H1 (cell line): ENCODE data around the gene DEDD. TPM values are rescaled to one million over a fixed set of nuclear protein-coding genes. Genes with fewer than 3 reads are reported as not detected.

Experiments used
- CTCF ChIA-PET: fragments of 300-600 bp; sonication (Branson Sonifier 250); formaldehyde crosslinking; loops from one replicate; lab custom pipeline; 2021; ENCODE audit not compliant: partially characterized antibody; lab: Charles Lee
- POLR2A ChIA-PET: fragments of 300-600 bp; sonication (Branson Sonifier 250); formaldehyde crosslinking; loops from one replicate; lab custom pipeline; 2021; ENCODE audit warnings: inconsistent platforms; ENCODE audit not compliant: partially characterized antibody; lab: Charles Lee
- DNase-seq, 2 experiments: peaks; one replicate each; pipeline versions ENCODE4 v3.0.0 to v3.0.0-alpha.2; 2010 to 2022; ENCODE audit warnings: low spot score in 2 of 2, low read depth in 1 of 2, mixed read lengths in 1 of 2
- FAIRE-seq: peaks from 2 replicates; lab custom pipeline; 2011; peaks lifted over from hg19 to GRCh38; lab: Jason Lieb, UNC
- H2AFZ ChIP-seq: 2 replicates; pipeline ENCODE4 v1.8.1; 2012; ENCODE audit warnings: low read length, inconsistent platforms
- H2AK5ac ChIP-seq: 2 replicates; pipeline ENCODE4 v1.6.1; 2013; ENCODE audit warnings: low read depth, low read length
- H2BK120ac ChIP-seq: replicated peaks from 2 replicates; pipeline ENCODE3; 2013; ENCODE audit warnings: low read depth, low read length, inconsistent platforms
- H2BK12ac ChIP-seq: 2 replicates; pipeline ENCODE4 v1.6.1; 2013; ENCODE audit warnings: low read depth, low read length
- H2BK15ac ChIP-seq: 2 replicates; pipeline ENCODE4 v1.6.1; 2013; ENCODE audit warnings: low read length
- H2BK20ac ChIP-seq: 2 replicates; pipeline ENCODE4 v1.6.1; 2013; ENCODE audit warnings: low read length
- H2BK5ac ChIP-seq: 2 replicates; pipeline ENCODE4 v1.6.1; 2013; ENCODE audit warnings: low read depth, low read length
- H3K14ac ChIP-seq: 2 replicates; pipeline ENCODE4 v1.6.1; 2013; ENCODE audit warnings: inconsistent platforms; ENCODE audit not compliant: insufficient read length
- H3K18ac ChIP-seq: 2 replicates; pipeline ENCODE4 v1.6.1; 2013; ENCODE audit warnings: low read length; ENCODE audit errors: extremely low read depth
- H3K23ac ChIP-seq: 2 replicates; pipeline ENCODE4 v1.6.1; 2013; ENCODE audit warnings: inconsistent platforms; ENCODE audit not compliant: insufficient read length
- H3K23me2 ChIP-seq: 2 replicates; pipeline ENCODE4 v1.6.1; 2013; ENCODE audit warnings: low read depth, low read length
- H3K27ac ChIP-seq: 2 replicates; pipeline ENCODE4 v1.6.1; 2011; ENCODE audit warnings: low read depth, low read length, inconsistent platforms
- H3K27me3 ChIP-seq, 4 experiments: replicated peaks in 1 of 4; 1 replicate in 1 of 4; 2 replicates in 3 of 4; pipeline versions ENCODE4 v1.6.1 to v1.8.1; 2011 to 2013; ENCODE audit warnings: low read length in 3 of 4, mild to moderate bottlenecking in 3 of 4, inconsistent platforms in 2 of 4, mixed read lengths in 2 of 4, moderate library complexity in 1 of 4; ENCODE audit not compliant: control insufficient read depth in 3 of 4, insufficient read depth in 3 of 4; ENCODE audit errors: extremely low read depth in 1 of 4
- H3K36me3 ChIP-seq, 4 experiments: 2 replicates each; pipeline versions ENCODE4 v1.6.1 to v1.8.1; 2011 to 2013; ENCODE audit warnings: mild to moderate bottlenecking in 4 of 4, low read length in 3 of 4, moderate library complexity in 2 of 4, control low read depth in 1 of 4, inconsistent platforms in 1 of 4; ENCODE audit not compliant: insufficient read depth in 4 of 4, control insufficient read depth in 2 of 4
- H3K4ac ChIP-seq: replicated peaks from 2 replicates; pipeline ENCODE3; 2013; ENCODE audit warnings: low read length, low read depth, mixed read lengths, inconsistent platforms; ENCODE audit not compliant: insufficient read length
- H3K4me1 ChIP-seq, 4 experiments: replicated peaks in 1 of 4; 1 replicate in 1 of 4; 2 replicates in 3 of 4; pipeline versions ENCODE4 v1.6.1 to v1.8.1; 2011 to 2013; ENCODE audit warnings: low read length in 3 of 4, inconsistent platforms in 2 of 4, mixed read lengths in 1 of 4; ENCODE audit not compliant: insufficient read depth in 4 of 4, control insufficient read depth in 3 of 4
- H3K4me2 ChIP-seq, 2 experiments: 2 replicates each; pipeline versions ENCODE4 v1.6.1 to v1.8.1; 2011 to 2013; ENCODE audit warnings: low read depth in 2 of 2, low read length in 2 of 2, control low read depth in 1 of 2, inconsistent platforms in 1 of 2, mild to moderate bottlenecking in 1 of 2; ENCODE audit not compliant: insufficient read depth in 1 of 2
- H3K4me3 ChIP-seq, 4 experiments: fragments of 200-600, 300-600 bp in 1 of 4; sonication (generic), shearing (Covaris generic), sonication (Bioruptor Twin) in 1 of 4; 2 replicates each; pipeline versions ENCODE4 v1.5.1 to v1.8.1; 2011 to 2016; ENCODE audit warnings: low read length in 4 of 4, low read depth in 3 of 4, control low read depth in 2 of 4, inconsistent platforms in 2 of 4, mild to moderate bottlenecking in 2 of 4, mixed read lengths in 1 of 4, moderate library complexity in 1 of 4; ENCODE audit not compliant: insufficient read depth in 2 of 4; ENCODE audit errors: extremely low read depth in 1 of 4
- H3K56ac ChIP-seq: replicated peaks from 2 replicates; pipeline ENCODE3; 2013; ENCODE audit warnings: low read depth, mild to moderate bottlenecking, mixed read lengths, low read length, inconsistent platforms; ENCODE audit not compliant: insufficient read length
- H3K79me1 ChIP-seq: 2 replicates; pipeline ENCODE4 v1.6.1; 2013; ENCODE audit warnings: low read depth, low read length, control low read depth
- H3K79me2 ChIP-seq, 2 experiments: 2 replicates each; pipeline versions ENCODE4 v1.6.1 to v1.8.1; 2012 to 2013; ENCODE audit warnings: low read length in 2 of 2, mild to moderate bottlenecking in 2 of 2, inconsistent platforms in 1 of 2; ENCODE audit not compliant: insufficient read depth in 2 of 2, control insufficient read depth in 1 of 2
- H3K9ac ChIP-seq, 4 experiments: replicated peaks in 1 of 4; 1 replicate in 1 of 4; 2 replicates in 3 of 4; pipeline versions ENCODE4 v1.6.1 to v1.8.1; 2011 to 2013; ENCODE audit warnings: low read depth in 3 of 4, low read length in 3 of 4, control low read depth in 2 of 4, mild to moderate bottlenecking in 2 of 4, moderate library complexity in 2 of 4, inconsistent platforms in 1 of 4; ENCODE audit errors: extremely low read depth in 1 of 4
- H3K9me3 ChIP-seq, 2 experiments: 2 replicates each; pipeline versions ENCODE4 v1.6.1 to v1.8.1; 2012 to 2013; ENCODE audit warnings: mild to moderate bottlenecking in 2 of 2, moderate library complexity in 2 of 2, control low read depth in 1 of 2, inconsistent platforms in 1 of 2, low read depth in 1 of 2, low read length in 1 of 2, mixed read lengths in 1 of 2; ENCODE audit not compliant: insufficient read depth in 2 of 2
- H4K20me1 ChIP-seq, 2 experiments: replicated peaks in 1 of 2; 2 replicates each; pipeline versions ENCODE3 to v1.8.1; 2011 to 2013; ENCODE audit warnings: inconsistent platforms in 2 of 2, low read length in 2 of 2, mild to moderate bottlenecking in 1 of 2; ENCODE audit not compliant: insufficient read depth in 2 of 2, control insufficient read depth in 1 of 2
- H4K5ac ChIP-seq: 2 replicates; pipeline ENCODE4 v1.6.1; 2013; ENCODE audit warnings: low read length, low read depth, mixed read lengths, inconsistent platforms; ENCODE audit not compliant: insufficient read length
- H4K8ac ChIP-seq: 2 replicates; pipeline ENCODE4 v1.8.0; 2013; ENCODE audit warnings: mild to moderate bottlenecking, moderate library complexity, low read length, inconsistent platforms; ENCODE audit not compliant: insufficient read depth; ENCODE audit errors: extremely low read depth
- H4K91ac ChIP-seq: replicated peaks from 2 replicates; pipeline ENCODE3; 2013; ENCODE audit warnings: low read length, mixed read lengths, inconsistent platforms; ENCODE audit not compliant: insufficient read length
- CBX8 ChIP-seq: fragments of 300-800, 300-1000 bp; sonication (generic); IDR thresholded peaks from 2 replicates; pipeline ENCODE4 v1.7.1; 2016; ENCODE audit warnings: low read depth, low read length, borderline replicate concordance
- CEBPB ChIP-seq: IDR thresholded peaks from 2 replicates; pipeline ENCODE4 v1.6.1; 2012; ENCODE audit warnings: low read depth, low read length
- FOSL1 ChIP-seq: IDR thresholded peaks from 2 replicates; pipeline ENCODE4 v1.6.1; 2011; ENCODE audit warnings: mild to moderate bottlenecking, low read depth, low read length, moderate library complexity; ENCODE audit not compliant: insufficient read depth
- MAFK ChIP-seq: IDR thresholded peaks from 2 replicates; pipeline ENCODE4 v1.6.1; 2012; ENCODE audit warnings: low read depth, mild to moderate bottlenecking, improper control_type of control experiment, low read length
- POLR2A ChIP-seq, 2 experiments: IDR thresholded peaks; 1 replicate in 1 of 2; 2 replicates in 1 of 2; pipeline ENCODE4 v1.6.1; 2011; ENCODE audit warnings: low read depth in 2 of 2, low read length in 2 of 2, mild to moderate bottlenecking in 2 of 2; ENCODE audit errors: control extremely low read depth in 1 of 2
- RAD21 ChIP-seq, 2 experiments: IDR thresholded peaks in 1 of 2; conservative IDR thresholded peaks in 1 of 2; 2 replicates each; pipeline ENCODE4 v1.6.1; 2011; ENCODE audit warnings: low read depth in 2 of 2, low read length in 2 of 2, improper control_type of control experiment in 1 of 2, inconsistent platforms in 1 of 2, mild to moderate bottlenecking in 1 of 2, moderate library complexity in 1 of 2
- TCF12 ChIP-seq: IDR thresholded peaks from 2 replicates; pipeline ENCODE4 v1.6.1; 2011; ENCODE audit warnings: low read depth, mild to moderate bottlenecking, low read length
- WGBS, 2 experiments: shearing (Covaris generic) in 1 of 2; methylation state at CpG; one replicate each; pipeline versions ENCODE4 v1.1.6 to v1.1.7; 2013 to 2015; ENCODE audit warnings: low lambda C conversion rate in 2 of 2, mixed read lengths in 2 of 2, inconsistent platforms in 1 of 2, low coverage in 1 of 2, missing lambda C conversion rate in 1 of 2; ENCODE audit not compliant: insufficient replicate concordance in 2 of 2, insufficient coverage in 1 of 2, insufficient read length in 1 of 2; ENCODE audit errors: extremely low coverage in 1 of 2, missing lambda C conversion rate in 1 of 2; 5-methylcytosine and 5-hydroxymethylcytosine counted together
- polyA plus RNA-seq, 7 experiments: library from polyadenylated mRNA; depleted of rRNA in 3 of 7; stranded (reverse) in 5 of 7; unstranded in 2 of 7; fragments of >200 nt in 5 of 7; fragments of 200-250 nt in 2 of 7; gene quantifications; 1 replicate in 5 of 7; 2 replicates in 1 of 7; 4 replicates in 1 of 7; pipeline versions ENCODE4 v1.2.1 to v1.2.3, GENCODE V29; 2011 to 2013; ENCODE audit warnings: missing spikeins in 2 of 7, mixed read lengths in 2 of 7
- total RNA-seq: library from RNA; stranded (reverse); fragmentation: NEBNext Ultra II Directional; extraction: Animal tissue kit (Norgen Biotek cat#: 25700); gene quantifications from 2 replicates; pipeline ENCODE4 v1.2.1, GENCODE V29; 2021

DEDD gene
- total and polyA plus RNA-seq, 2 of the 8 experiments (the other 6 are each of a cell fraction or from before 2014, with no cell fraction given): 42.6 to 55.9 TPM

- H3K4ac ChIP-seq: no peak overlapping the region
- no peak overlapping the region for H3K4me2 ChIP-seq
- peaks cover 16 to 58% (median 33%) of the 10 kb centered on the region in 4 experiments for H3K36me3 ChIP-seq
- ChIA-PET CTCF (interaction anchor here (0.6 to 1.4 kb wide), 5 partner anchors 20 to 1076 kb away, joined by 3 to 4 read pairs (median 3); no protein-coding TSS in a partner anchor), POLR2A (interaction anchor here (0.8 to 1.2 kb wide), 5 partner anchors 16 to 167 kb away, joined by 3 to 6 read pairs (median 3); partner anchors contain the start of gene PPOX)
- H3K9ac ChIP-seq: no peak overlapping the region
- H4K5ac ChIP-seq: no peak overlapping the region
- H2BK20ac ChIP-seq: no peak overlapping the region
- H2BK15ac ChIP-seq: no peak overlapping the region
- no peak overlapping the region for H2AK5ac ChIP-seq
- no peaks in the 10 kb centered on the region for H3K9me3 ChIP-seq
- WGBS, 2 experiments: 86% methylated on average over 3 of the region's 3 CpGs; no CpG with 5 or more reads in 1 of the 2 experiments
- H3K79me2 ChIP-seq: peaks cover 0 to 32% of the 10 kb centered on the region in 2 experiments; a peak in 2 of 4 replicates
- peaks cover 12% of the 10 kb centered on the region for H3K23me2 ChIP-seq
- H2BK120ac ChIP-seq: no peak overlapping the region
- no peaks in the 10 kb centered on the region for H3K27me3 ChIP-seq
- H2BK12ac ChIP-seq: no peak overlapping the region
- no peak overlapping the region for H3K23ac ChIP-seq
- H2BK5ac ChIP-seq: no peak overlapping the region
- no peak for DNase-seq
- H3K14ac ChIP-seq: no peak overlapping the region
- H3K79me1 ChIP-seq: peaks cover 11% of the 10 kb centered on the region
- no peak overlapping the region for H2AFZ ChIP-seq
- no peak overlapping the region for H4K91ac ChIP-seq
- H3K18ac ChIP-seq: no peak overlapping the region
- FAIRE-seq: no peak
- no peak overlapping the region for H3K27ac ChIP-seq
- H4K20me1 ChIP-seq: peaks cover 0 to 16% of the 10 kb centered on the region in 2 experiments
- no peak overlapping the region for H3K4me3 ChIP-seq
- no peak overlapping the region for H4K8ac ChIP-seq
- peaks cover 4 to 10% (median 5%) of the 10 kb centered on the region in 4 experiments; a peak in 6 of 7 replicates for H3K4me1 ChIP-seq
- no peak overlapping the region for H3K56ac ChIP-seq
- TF ChIP-seq FOSL1 (no peak), CBX8 (no peak), CEBPB (no peak), RAD21 (IDR thresholded peaks at IDR 0.05 in 1 of 2, conservative IDR thresholded peaks at IDR 0.05 in 1 of 2; ENCODE audit: low read depth in 2 of 2, low read length in 2 of 2) (no peak), POLR2A (IDR thresholded peaks at IDR 0.05; ENCODE audit: control extremely low read depth in 1 of 2, low read depth in 2 of 2, low read length in 2 of 2) (no peak), MAFK (no peak), TCF12 (no peak)
Measured at GRCh38 chr1:161121042-161121650, 11.3 kb downstream of the DEDD start.
